ENCODE results near the gene PTPN2. TPM values are rescaled to one million over a fixed set of nuclear protein-coding genes. Genes with fewer than 3 reads are reported as not detected.
A peak's percentile ranks its signal among the peaks of the same experiment; 100 is the strongest.

PTPN2 gene
- total RNA-seq, 2 donors from 2014 or later, result 47.3 to 48.5 TPM

GRCh38 chr18:12848405-12848804 is 35.6 kb downstream of the PTPN2 start:
- Histone ChIP-seq H3K36me3 (ENCODE audit: control insufficient read depth, insufficient read depth, low read length) (peaks cover 26% of the 10 kb centered on the region), H3K4me3 (ENCODE audit: low read length) (no peak overlapping the region), H3K9ac (ENCODE audit: extremely low read depth, low read length, poor library complexity, severe bottlenecking) (no peak overlapping the region), H3K9me3 (ENCODE audit: control insufficient read depth, low read length) (no peaks in the 10 kb centered on the region), H3K27ac (ENCODE audit: low read depth, low read length) (no peak overlapping the region), H3K4me1 (ENCODE audit: control insufficient read depth, insufficient read depth, low read length) (peaks cover 2% of the 10 kb centered on the region), H3K27me3 (ENCODE audit: control insufficient read depth, insufficient read depth, low read length, poor library complexity, severe bottlenecking) (no peaks in the 10 kb centered on the region)
- 92 to 100% methylated on average over 1 of the region's 1 CpG for WGBS, 2 experiments (ENCODE audit: insufficient coverage in 1 of 2, insufficient read length in 1 of 2)
- no peak for DNase-seq
- no peaks in the 10 kb centered on the region for H3K9me3 Mint-ChIP-seq
- no peaks in the 10 kb centered on the region for H3K27me3 Mint-ChIP-seq (ENCODE audit: insufficient read depth)
- H3K4me1 Mint-ChIP-seq, result no peaks in the 10 kb centered on the region
- H3K27ac Mint-ChIP-seq, result peak overlapping the region; percentile 71
- peaks cover 7% of the 10 kb centered on the region for H3K36me3 Mint-ChIP-seq (ENCODE audit: low read depth)
- no peak overlapping the region for H3K4me3 Mint-ChIP-seq
- TF ChIP-seq CTCF (conservative IDR thresholded peaks at IDR 0.05), result no peak

GRCh38 chr18:12844391-12844790 is 39.6 kb downstream of the PTPN2 start:
- WGBS, 2 experiments (ENCODE audit: insufficient coverage in 1 of 2, insufficient read length in 1 of 2), result 86% methylated on average over 2 of the region's 2 CpGs; no CpG with 5 or more reads in 1 of the 2 experiments
- H3K36me3 Mint-ChIP-seq (ENCODE audit: low read depth), result peaks cover 1% of the 10 kb centered on the region
- H3K27ac Mint-ChIP-seq, result no peak overlapping the region
- Histone ChIP-seq H3K36me3 (ENCODE audit: control insufficient read depth, insufficient read depth, low read length) (peaks cover 23% of the 10 kb centered on the region), H3K27ac (ENCODE audit: low read depth, low read length) (no peak overlapping the region), H3K4me1 (ENCODE audit: control insufficient read depth, insufficient read depth, low read length) (peaks cover 6% of the 10 kb centered on the region), H3K9ac (ENCODE audit: extremely low read depth, low read length, poor library complexity, severe bottlenecking) (no peak overlapping the region), H3K27me3 (ENCODE audit: control insufficient read depth, insufficient read depth, low read length, poor library complexity, severe bottlenecking) (no peaks in the 10 kb centered on the region), H3K4me3 (ENCODE audit: low read length) (no peak overlapping the region), H3K9me3 (ENCODE audit: control insufficient read depth, low read length) (no peaks in the 10 kb centered on the region)
- peaks cover 4% of the 10 kb centered on the region for H3K4me1 Mint-ChIP-seq
- no peak for DNase-seq
- no peaks in the 10 kb centered on the region for H3K27me3 Mint-ChIP-seq (ENCODE audit: insufficient read depth)
- no peak overlapping the region for H3K4me3 Mint-ChIP-seq
- TF ChIP-seq CTCF (conservative IDR thresholded peaks at IDR 0.05), result no peak
- H3K9me3 Mint-ChIP-seq, result no peaks in the 10 kb centered on the region

- peaks cover 19% of the 10 kb centered on the region for H3K36me3 ChIP-seq (ENCODE audit: control insufficient read depth, insufficient read depth, low read length)
- WGBS, 2 experiments (ENCODE audit: insufficient coverage in 1 of 2, insufficient read length in 1 of 2), result 89 to 93% methylated on average over 6 to 11 of the region's 12 CpGs
- TF ChIP-seq CTCF (conservative IDR thresholded peaks at IDR 0.05), result no peak
Observed at GRCh38 chr18:12843420-12844350, 40.4 kb downstream of the PTPN2 start.

More at GRCh38 chr18:12843420-12844350, 40.4 kb downstream of the PTPN2 start:
- H3K4me3 Mint-ChIP-seq, result no peak overlapping the region
- peak; percentile 55 for DNase-seq
- H3K27ac ChIP-seq (ENCODE audit: low read depth, low read length), result no peak overlapping the region
- H3K27me3 Mint-ChIP-seq (ENCODE audit: insufficient read depth), result no peaks in the 10 kb centered on the region
- H3K27me3 ChIP-seq (ENCODE audit: control insufficient read depth, insufficient read depth, low read length, poor library complexity, severe bottlenecking), result no peaks in the 10 kb centered on the region
- H3K27ac Mint-ChIP-seq, result peak overlapping the region; percentile 20
- H3K4me1 ChIP-seq (ENCODE audit: control insufficient read depth, insufficient read depth, low read length), result peaks cover 6% of the 10 kb centered on the region
- H3K4me3 ChIP-seq (ENCODE audit: low read length), result no peak overlapping the region
- no peaks in the 10 kb centered on the region for H3K9me3 Mint-ChIP-seq
- H3K9me3 ChIP-seq (ENCODE audit: control insufficient read depth, low read length), result no peaks in the 10 kb centered on the region
- peaks cover 4% of the 10 kb centered on the region for H3K4me1 Mint-ChIP-seq
- H3K36me3 Mint-ChIP-seq (ENCODE audit: low read depth), result peaks cover 1% of the 10 kb centered on the region
- no peak overlapping the region for H3K9ac ChIP-seq (ENCODE audit: extremely low read depth, low read length, poor library complexity, severe bottlenecking)
